ENCODE results near the gene LUZP4. TPM values are rescaled to one million over a fixed set of nuclear protein-coding genes. Genes with fewer than 3 reads are reported as not detected.
"Not testable (repeated sequence)": the region's sequence is repeated elsewhere in the genome, so short reads cannot be mapped to it uniquely, and the experiment has no call there.

The LUZP4 gene
- total RNA-seq, 2 donors from 2014 or later, result not detected

GRCh38 chrX:115318139-115318538, 28.6 kb downstream of the LUZP4 start:
- no peak for TF ChIP-seq CTCF (IDR thresholded peaks at IDR 0.05)
- Histone ChIP-seq H3K4me3 (no peak overlapping the region), H3K4me1 (no peaks in the 10 kb centered on the region), H3K27ac (no peak overlapping the region), H3K36me3 (no peaks in the 10 kb centered on the region), H3K9ac (ENCODE audit: low read depth in 2 of 2, low read length in 2 of 2) (no peak overlapping the region), H3K27me3 (no peaks in the 10 kb centered on the region), H3K9me3 (no peaks in the 10 kb centered on the region)
- no peak for DNase-seq
- intact Hi-C loops (cut with DNase I), result no loop called here

DNA sequence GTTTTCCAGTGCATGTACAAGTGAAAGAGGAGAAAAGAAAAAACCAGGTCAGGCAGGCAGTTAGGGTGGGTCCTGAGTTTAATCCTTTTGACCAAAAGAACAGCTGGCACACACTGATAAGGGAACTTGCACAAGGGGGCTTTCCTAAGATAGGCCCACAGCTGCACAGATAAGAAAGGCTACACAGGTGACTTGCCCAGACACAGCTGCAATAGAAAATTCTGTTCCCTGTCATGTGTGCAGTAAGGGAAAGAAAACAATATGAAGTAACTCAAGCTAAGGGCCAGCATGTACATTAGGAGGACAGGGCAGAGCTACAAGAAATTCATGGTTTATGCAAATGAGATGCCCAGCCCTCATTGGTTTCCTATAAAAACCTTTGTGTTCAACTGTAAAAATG, 32.9 kb downstream of the LUZP4 start:
- no peaks in the 10 kb centered on the region for H3K4me1 ChIP-seq
- H3K9me3 ChIP-seq, result no peaks in the 10 kb centered on the region
- no peak for DNase-seq
- H3K4me3 ChIP-seq, result no peak overlapping the region
- no peak for TF ChIP-seq CTCF (IDR thresholded peaks at IDR 0.05)
- H3K27ac ChIP-seq, result no peak overlapping the region
- intact Hi-C loops (cut with DNase I), result no loop called here
- no peaks in the 10 kb centered on the region for H3K36me3 ChIP-seq
- H3K9ac ChIP-seq (ENCODE audit: low read depth in 2 of 2, low read length in 2 of 2), result no peak overlapping the region
- H3K27me3 ChIP-seq, result no peaks in the 10 kb centered on the region

DNA sequence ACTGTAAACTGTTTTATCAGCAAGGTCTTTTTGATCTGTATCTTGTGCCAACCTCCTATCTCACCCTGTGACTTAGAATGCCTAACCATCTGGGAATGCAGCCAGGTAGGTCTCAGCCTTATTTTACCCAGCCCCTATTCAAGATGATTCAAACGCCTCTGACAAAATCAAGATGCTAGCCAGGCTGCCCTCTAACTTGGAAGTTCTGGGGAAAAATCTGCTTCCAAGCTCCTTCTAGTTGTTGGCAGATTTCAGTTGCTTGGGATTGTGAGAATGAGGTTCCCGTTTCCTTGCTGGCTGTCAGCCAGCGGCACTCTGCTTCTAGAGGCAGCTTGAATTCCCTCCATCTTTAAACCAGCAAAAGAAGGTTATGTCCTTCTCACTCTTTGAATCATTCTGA, 34.7 kb downstream of the LUZP4 start:
- intact Hi-C loops (cut with DNase I), result no loop called here
- H3K27ac ChIP-seq, result no peak overlapping the region
- H3K4me3 ChIP-seq, result no peak overlapping the region
- H3K27me3 ChIP-seq, result no peaks in the 10 kb centered on the region
- H3K4me1 ChIP-seq, result no peaks in the 10 kb centered on the region
- no peaks in the 10 kb centered on the region for H3K9me3 ChIP-seq
- no peak for DNase-seq
- H3K9ac ChIP-seq (ENCODE audit: low read depth in 2 of 2, low read length in 2 of 2), result no peak overlapping the region
- H3K36me3 ChIP-seq, result no peaks in the 10 kb centered on the region
- no peak for TF ChIP-seq CTCF (IDR thresholded peaks at IDR 0.05)

- H3K4me3 ChIP-seq; H3K4me1 ChIP-seq; H3K9me3 ChIP-seq; H3K9ac ChIP-seq (ENCODE audit: low read depth in 2 of 2, low read length in 2 of 2); intact Hi-C loops (cut with DNase I); H3K36me3 ChIP-seq; H3K27me3 ChIP-seq; DNase-seq; H3K27ac ChIP-seq: not testable (repeated sequence)
Measured at GRCh38 chrX:115329282-115329681, 39.8 kb downstream of the LUZP4 start.

GRCh38 chrX:115330498-115331168, 41.1 kb downstream of the LUZP4 start:
- H3K9ac ChIP-seq (ENCODE audit: low read depth in 2 of 2, low read length in 2 of 2), result no peak overlapping the region
- peak; percentile 28 for DNase-seq
- intact Hi-C loops (cut with DNase I), result loop anchor here (5.0 kb wide), 1 partner anchor 362 kb away; no protein-coding TSS in a partner anchor

More at GRCh38 chrX:115330498-115331168, 41.1 kb downstream of the LUZP4 start:
- Histone ChIP-seq H3K36me3 (no peaks in the 10 kb centered on the region), H3K9me3 (no peaks in the 10 kb centered on the region), H3K4me3 (no peak overlapping the region), H3K4me1 (no peaks in the 10 kb centered on the region), H3K27me3 (no peaks in the 10 kb centered on the region), H3K27ac (no peak overlapping the region)
- TF ChIP-seq CTCF (IDR thresholded peaks at IDR 0.05), result peak; percentile 82

All from colonic mucosa (tissue), 4 donors.